HCT116 (cell line): ENCODE results near the gene IFITM2. TPM values are rescaled to one million over a fixed set of nuclear protein-coding genes. Genes with fewer than 3 reads are reported as not detected.

ENCODE experiments used
- ATAC-seq: fragments of 200-7000 bp; cut with Tn5 transposase; 2 replicates; pipeline ENCODE4 v1.9.1; 2020; ENCODE audit warnings: mild to moderate bottlenecking, moderate library complexity
- BruUV-seq: library from RNA; stranded (reverse); fragments of 400-500 nt; replicated peaks from 2 replicates; lab custom pipeline; 2021; lab: Mats Ljungman, UMichigan
- CTCF ChIA-PET: fragments of 300-600 bp; sonication (Branson Sonifier 250); formaldehyde crosslinking; loops from one replicate; lab custom pipeline; 2021; ENCODE audit warnings: antibody characterized with exemption; lab: Charles Lee
- POLR2A ChIA-PET: fragments of 300-600, 350-600 bp; sonication (Branson Sonifier 250); formaldehyde crosslinking; loops from one replicate; lab custom pipeline; 2021; ENCODE audit warnings: antibody characterized with exemption; lab: Charles Lee
- RAD21 ChIA-PET, 2 experiments: fragments of 300-600 bp; sonication (Branson Sonifier 250); formaldehyde crosslinking; loops; one replicate each; lab custom pipeline; 2023; ENCODE audit warnings: low total read pairs in 2 of 2; ENCODE audit not compliant: uncharacterized antibody in 2 of 2, unreplicated experiment in 2 of 2, low non-redundant PET in 1 of 2; lab: Charles Lee
- DNase-seq: peaks from one replicate; pipeline ENCODE4 v3.0.0-alpha.2; 2010; ENCODE audit warnings: low read depth, low spot score
- H2AFZ ChIP-seq: fragments of 200-600 bp; shearing (Covaris generic), sonication (generic); 2 replicates; pipeline ENCODE4 v1.6.1; 2017; ENCODE audit warnings: low read depth, mixed run types, mixed read lengths, antibody characterized with exemption, low read length; ENCODE audit not compliant: poor library complexity, severe bottlenecking
- H3K27ac ChIP-seq: 2 replicates; pipeline ENCODE4 v1.5.1; 2012; ENCODE audit warnings: low read depth, low read length
- H3K27me3 ChIP-seq: fragments of 200-600 bp; sonication (generic); 2 replicates; pipeline ENCODE4 v1.6.1; 2016; ENCODE audit warnings: mixed run types, low read length, mixed read lengths; ENCODE audit not compliant: insufficient read depth
- H3K36me3 ChIP-seq, 2 experiments: fragments of 200-500 bp in 1 of 2; fragments of 200-600 bp in 1 of 2; sonication (Bioruptor generic) in 1 of 2; sonication (generic) in 1 of 2; 2 replicates each; pipeline versions ENCODE4 v1.5.1 to v1.6.1; 2014 to 2016; ENCODE audit warnings: low read length in 2 of 2, inconsistent platforms in 1 of 2, mixed read lengths in 1 of 2, mixed run types in 1 of 2; ENCODE audit not compliant: insufficient read depth in 2 of 2, control insufficient read depth in 1 of 2
- H3K4me1 ChIP-seq, 2 experiments: fragments of 200-600 bp in 1 of 2; sonication (generic) in 1 of 2; 2 replicates each; pipeline versions ENCODE4 v1.5.1 to v1.6.1; 2012 to 2017; ENCODE audit warnings: low read length in 2 of 2, inconsistent platforms in 1 of 2, mild to moderate bottlenecking in 1 of 2, mixed read lengths in 1 of 2, mixed run types in 1 of 2, moderate library complexity in 1 of 2; ENCODE audit not compliant: insufficient read depth in 2 of 2, control insufficient read depth in 1 of 2
- H3K4me2 ChIP-seq: fragments of 200-600 bp; sonication (generic); 2 replicates; pipeline ENCODE4 v1.6.1; 2017; ENCODE audit warnings: mixed run types, low read length, mixed read lengths
- H3K4me3 ChIP-seq, 2 experiments: fragments of 200-600 bp in 1 of 2; sonication (generic) in 1 of 2; replicated peaks in 1 of 2; 2 replicates each; pipeline ENCODE4 v1.5.1; 2011 to 2016; ENCODE audit warnings: low read length in 2 of 2, control low read depth in 1 of 2, low read depth in 1 of 2, mild to moderate bottlenecking in 1 of 2, mixed read lengths in 1 of 2, mixed run types in 1 of 2
- H3K79me2 ChIP-seq: fragments of 200-600 bp; sonication (generic); 2 replicates; pipeline ENCODE4 v1.6.1; 2017; ENCODE audit warnings: mild to moderate bottlenecking, mixed run types, low read length, moderate library complexity, mixed read lengths; ENCODE audit not compliant: insufficient read depth
- H3K9ac ChIP-seq: fragments of 200-600 bp; sonication (generic); 2 replicates; pipeline ENCODE4 v1.6.1; 2016; ENCODE audit warnings: low read length, mixed read lengths
- H3K9me2 ChIP-seq: fragments of 200-600 bp; sonication (generic), shearing (Covaris generic); 2 replicates; pipeline ENCODE4 v1.6.1; 2017; ENCODE audit warnings: mixed run types, mild to moderate bottlenecking, moderate library complexity; ENCODE audit not compliant: insufficient read depth
- H3K9me3 ChIP-seq, 2 experiments: fragments of 200-500 bp in 1 of 2; fragments of 200-600 bp in 1 of 2; sonication (Bioruptor generic) in 1 of 2; sonication (generic) in 1 of 2; 2 replicates each; pipeline ENCODE4 v1.6.1; 2014 to 2017; ENCODE audit warnings: low read length in 2 of 2, mixed read lengths in 2 of 2, inconsistent platforms in 1 of 2, low read depth in 1 of 2, mild to moderate bottlenecking in 1 of 2, mixed run types in 1 of 2, moderate library complexity in 1 of 2; ENCODE audit not compliant: control insufficient read depth in 1 of 2, insufficient read depth in 1 of 2
- H4K20me1 ChIP-seq: fragments of 200-600 bp; sonication (generic), shearing (Covaris generic); 2 replicates; pipeline ENCODE4 v1.6.1; 2017; ENCODE audit warnings: mixed run types, mild to moderate bottlenecking, moderate library complexity; ENCODE audit not compliant: insufficient read depth
- ATF3 ChIP-seq: IDR thresholded peaks from 2 replicates; pipeline ENCODE4 v1.6.1; 2012
- CBX3 ChIP-seq: IDR thresholded peaks from 2 replicates; pipeline ENCODE4 v1.6.1; 2012; ENCODE audit warnings: low read depth
- CEBPB ChIP-seq: IDR thresholded peaks from 2 replicates; pipeline ENCODE4 v1.6.1; 2012; ENCODE audit warnings: low read depth
- EGR1 ChIP-seq: IDR thresholded peaks from 2 replicates; pipeline ENCODE4 v1.6.1; 2012; ENCODE audit warnings: low read depth
- ELF1 ChIP-seq: IDR thresholded peaks from 2 replicates; pipeline ENCODE4 v1.6.1; 2012; ENCODE audit warnings: low read depth, borderline replicate concordance
- EZH2 ChIP-seq: fragments of 200-600 bp; sonication (generic); IDR thresholded peaks from 2 replicates; pipeline ENCODE4 v1.6.1; 2017; ENCODE audit warnings: antibody characterized with exemption, mixed run types
- EZH2phosphoT487 ChIP-seq: fragments of 200-600 bp; IDR thresholded peaks from 2 replicates; pipeline ENCODE4 v1.6.1; 2018; ENCODE audit warnings: antibody characterized with exemption, borderline replicate concordance
- JUND ChIP-seq: IDR thresholded peaks from 2 replicates; pipeline ENCODE4 v1.6.1; 2012
- POLR2A ChIP-seq: IDR thresholded peaks from 2 replicates; pipeline ENCODE4 v1.7.0; 2011; ENCODE audit warnings: borderline replicate concordance; ENCODE audit not compliant: insufficient read depth, insufficient read length; ENCODE audit errors: extremely low read depth
- POLR2AphosphoS5 ChIP-seq: IDR thresholded peaks from 2 replicates; pipeline ENCODE4 v1.6.1; 2011; ENCODE audit warnings: mild to moderate bottlenecking, low read depth, low read length, moderate library complexity
- REST ChIP-seq: IDR thresholded peaks from 2 replicates; pipeline ENCODE4 v1.6.1; 2012; ENCODE audit warnings: low read depth
- SIN3A ChIP-seq: IDR thresholded peaks from 2 replicates; pipeline ENCODE4 v1.6.1; 2012; ENCODE audit warnings: low read depth
- SRF ChIP-seq: IDR thresholded peaks from 2 replicates; pipeline ENCODE4 v1.6.1; 2012; ENCODE audit warnings: low read depth
- TCF7L2 ChIP-seq: IDR thresholded peaks from 2 replicates; pipeline ENCODE4 v1.7.0; 2011; ENCODE audit warnings: borderline replicate concordance, inconsistent platforms; ENCODE audit not compliant: insufficient read depth, insufficient read length; ENCODE audit errors: extremely low read depth
- YY1 ChIP-seq: IDR thresholded peaks from 2 replicates; pipeline ENCODE4 v1.6.1; 2011; ENCODE audit warnings: low read length, low read depth, moderate library complexity, mild to moderate bottlenecking; ENCODE audit not compliant: insufficient replicate concordance; ENCODE audit errors: extremely low read depth
- ZFX ChIP-seq: fragments of 450-650 bp; IDR thresholded peaks from 2 replicates; pipeline ENCODE4 v1.6.1; 2017
- intact Hi-C: fragments of 100-400 bp; cut with micrococcal nuclease; formaldehyde crosslinking; loops from 2 replicates; pipeline ENCODE4 v1.10.0; 2022
- total RNA-seq: library from RNA; stranded (reverse); gene quantifications from one replicate; pipeline ENCODE4 v1.2.1, GENCODE V29; 2021; ENCODE audit not compliant: unreplicated experiment

The IFITM2 gene
- total RNA-seq, 1 experiment from 2014 or later, result 106 TPM

- intact Hi-C loops, result no loop called here
- Histone ChIP-seq H3K4me1 (no peaks in the 10 kb centered on the region), H2AFZ (no peak overlapping the region), H3K79me2 (no peaks in the 10 kb centered on the region), H3K9ac (no peak overlapping the region), H3K4me2 (no peak overlapping the region), H3K36me3 (no peaks in the 10 kb centered on the region), H3K9me3 (no peaks in the 10 kb centered on the region; a peak in 1 of 4 replicates), H3K27ac (no peak overlapping the region), H4K20me1 (no peaks in the 10 kb centered on the region), H3K27me3 (no peaks in the 10 kb centered on the region), H3K4me3 (no peak overlapping the region), H3K9me2 (no peaks in the 10 kb centered on the region)
- RAD21 ChIA-PET, result no interaction called here
- no peak for TF ChIP-seq ELF1
- no peak for TF ChIP-seq YY1
- TF ChIP-seq ZFX, result no peak
- TF ChIP-seq POLR2AphosphoS5, result no peak
- TF ChIP-seq POLR2A, result no peak
- no TSS peak for BruUV-seq
- DNase-seq, result no peak
- POLR2A ChIA-PET, result no interaction called here
- CTCF ChIA-PET, result no interaction called here
- ATAC-seq, result no peak
These were observed 28.4 kb downstream of the IFITM2 start for GRCh38 chr11:335779-336658.

GRCh38 chr11:336659-337198, 29.1 kb downstream of the IFITM2 start:
- BruUV-seq, result no TSS peak
- Histone ChIP-seq H3K4me2 (no peak overlapping the region), H4K20me1 (no peaks in the 10 kb centered on the region), H3K79me2 (no peaks in the 10 kb centered on the region), H3K4me1 (no peaks in the 10 kb centered on the region), H3K9me2 (no peaks in the 10 kb centered on the region), H3K27me3 (no peaks in the 10 kb centered on the region), H3K27ac (no peak overlapping the region), H3K9me3 (no peaks in the 10 kb centered on the region; a peak in 1 of 4 replicates), H3K4me3 (no peak overlapping the region), H3K9ac (no peak overlapping the region), H2AFZ (no peak overlapping the region), H3K36me3 (no peaks in the 10 kb centered on the region)
- ChIA-PET CTCF (no interaction called here), RAD21 (no interaction called here), POLR2A (no interaction called here)
- DNase-seq (no peak), ATAC-seq (no peak)
- intact Hi-C loops, result no loop called here
- TF ChIP-seq SIN3A (no peak), TCF7L2 (no peak), CBX3 (no peak), REST (no peak), EZH2 (no peak), ATF3 (no peak), JUND (no peak), ZFX (no peak), EZH2phosphoT487 (no peak), EGR1 (no peak), CEBPB (no peak), SRF (no peak)
